OCI-LY1 (cell line): ENCODE results near the gene SPESP1.

ENCODE experiments used
- CTCF ChIP-seq: fragments of 200-600 bp; sonication (generic), shearing (Covaris generic); IDR thresholded peaks from 2 replicates; pipeline ENCODE4 v1.5.1; 2017; ENCODE audit warnings: mild to moderate bottlenecking, antibody characterized with exemption, low read length, moderate library complexity, mixed read lengths
- EZH2 ChIP-seq: fragments of 200-600 bp; sonication (generic), shearing (Covaris generic); IDR thresholded peaks from 2 replicates; pipeline ENCODE4 v1.8.0; 2017; ENCODE audit warnings: borderline replicate concordance, mixed run types, mild to moderate bottlenecking, antibody characterized with exemption, low read length, moderate library complexity, mixed read lengths

GRCh38 chr15:68957696-68958095 lies 27.4 kb downstream of the SPESP1 start:
- TF ChIP-seq CTCF (no peak), EZH2 (no peak)
